ENCODE data around the gene LONP2.
"Not testable (repeated sequence)": the region's sequence is repeated elsewhere in the genome, so short reads cannot be mapped to it uniquely, and the experiment has no call there.

The LONP2 gene

DNA sequence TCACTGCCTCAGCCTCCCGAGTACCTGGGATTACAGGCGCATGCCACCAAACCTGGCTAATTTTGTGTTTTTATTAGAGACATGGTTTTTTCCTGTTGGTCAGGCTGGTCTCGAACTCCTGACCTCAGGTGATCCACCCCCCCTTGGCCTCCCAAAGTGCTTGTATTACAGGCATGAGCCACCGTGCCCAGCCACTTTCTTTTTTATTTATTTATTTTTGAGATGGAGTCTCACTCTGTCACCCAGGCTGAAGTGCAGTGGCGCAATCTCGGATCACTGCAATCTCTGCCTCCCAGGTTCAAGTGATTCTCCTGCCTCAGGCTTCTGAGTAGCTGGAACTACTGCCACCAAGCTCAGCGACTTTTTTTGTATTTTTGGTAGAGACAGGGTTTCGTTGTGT lies 158.4 kb downstream of the LONP2 start:
- not testable (repeated sequence) for DNase-seq

DNA sequence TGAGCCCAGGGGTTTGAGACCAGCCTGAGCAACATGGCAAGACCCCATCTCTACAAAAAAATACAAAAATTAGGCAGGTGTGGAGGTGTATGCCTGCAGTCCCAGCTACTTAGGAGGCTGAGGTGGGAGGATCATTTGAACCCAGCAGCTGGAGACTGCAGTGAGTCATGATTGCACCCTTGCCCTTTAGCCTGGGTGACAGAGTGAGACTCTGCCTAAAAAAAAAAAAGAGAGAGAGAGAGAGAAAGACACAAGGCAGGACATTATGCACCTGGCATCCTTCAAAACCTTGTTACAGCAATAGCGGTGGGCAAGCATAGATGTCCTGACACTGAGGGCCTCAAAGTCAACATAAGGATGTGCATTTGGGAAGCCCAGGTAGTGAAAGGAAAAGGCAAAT lies 161.1 kb downstream of the LONP2 start:
- DNase-seq: no peak

GRCh38 chr16:48405907-48406306 lies 161.8 kb downstream of the LONP2 start:
- no peak for DNase-seq
